GM12875 (cell line): ENCODE measurements around the gene NFAT5.
"Not testable (repeated sequence)": the region's sequence is repeated elsewhere in the genome, so short reads cannot be mapped to it uniquely, and the experiment has no call there.

Source experiments
- H3K4me3 ChIP-seq: one replicate; pipeline ENCODE4 v1.5.1; 2011; ENCODE audit warnings: low read depth, low read length, control low read depth
- TF ChIP-seq, protein P1 (sequence below): IDR thresholded peaks from 2 replicates; pipeline ENCODE4 v1.5.1; 2011; ENCODE audit warnings: low read depth, mild to moderate bottlenecking, control low read depth, inconsistent platforms, low read length, moderate library complexity, borderline replicate concordance; ENCODE audit not compliant: insufficient read depth

Gene NFAT5

DNA sequence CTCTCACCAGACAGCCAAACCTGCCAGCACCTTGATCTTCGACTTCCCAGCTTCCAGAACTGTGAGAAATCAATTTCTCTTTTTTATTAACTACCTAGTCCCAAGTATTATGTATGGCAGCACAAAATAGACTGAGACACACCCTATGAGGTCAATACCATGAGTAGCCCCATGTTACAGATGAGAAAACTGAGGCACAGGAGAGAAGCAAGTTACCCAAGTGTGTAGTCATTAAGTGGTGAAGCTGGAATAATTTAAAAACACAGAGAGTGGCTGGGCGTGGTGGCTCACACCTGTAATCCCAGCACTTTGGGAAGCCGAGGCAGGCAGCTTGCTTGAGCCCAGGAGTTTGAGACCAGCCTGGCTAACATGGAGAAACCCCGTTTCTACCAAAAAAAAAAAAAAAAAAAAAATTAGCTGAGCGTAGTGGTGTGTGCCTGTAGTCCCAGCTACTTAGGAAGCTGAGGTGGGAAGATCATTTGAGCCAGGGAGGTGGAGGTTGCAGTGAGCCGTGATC is 155.7 kb downstream of the NFAT5 start:
- no peak overlapping the region for H3K4me3 ChIP-seq
- TF ChIP-seq, protein P1, sequence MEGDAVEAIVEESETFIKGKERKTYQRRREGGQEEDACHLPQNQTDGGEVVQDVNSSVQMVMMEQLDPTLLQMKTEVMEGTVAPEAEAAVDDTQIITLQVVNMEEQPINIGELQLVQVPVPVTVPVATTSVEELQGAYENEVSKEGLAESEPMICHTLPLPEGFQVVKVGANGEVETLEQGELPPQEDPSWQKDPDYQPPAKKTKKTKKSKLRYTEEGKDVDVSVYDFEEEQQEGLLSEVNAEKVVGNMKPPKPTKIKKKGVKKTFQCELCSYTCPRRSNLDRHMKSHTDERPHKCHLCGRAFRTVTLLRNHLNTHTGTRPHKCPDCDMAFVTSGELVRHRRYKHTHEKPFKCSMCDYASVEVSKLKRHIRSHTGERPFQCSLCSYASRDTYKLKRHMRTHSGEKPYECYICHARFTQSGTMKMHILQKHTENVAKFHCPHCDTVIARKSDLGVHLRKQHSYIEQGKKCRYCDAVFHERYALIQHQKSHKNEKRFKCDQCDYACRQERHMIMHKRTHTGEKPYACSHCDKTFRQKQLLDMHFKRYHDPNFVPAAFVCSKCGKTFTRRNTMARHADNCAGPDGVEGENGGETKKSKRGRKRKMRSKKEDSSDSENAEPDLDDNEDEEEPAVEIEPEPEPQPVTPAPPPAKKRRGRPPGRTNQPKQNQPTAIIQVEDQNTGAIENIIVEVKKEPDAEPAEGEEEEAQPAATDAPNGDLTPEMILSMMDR: no peak

GRCh38 chr16:69724414-69724873 is 158.7 kb downstream of the NFAT5 start:
- TF ChIP-seq, protein P1: no peak
- no peak overlapping the region for H3K4me3 ChIP-seq

DNA sequence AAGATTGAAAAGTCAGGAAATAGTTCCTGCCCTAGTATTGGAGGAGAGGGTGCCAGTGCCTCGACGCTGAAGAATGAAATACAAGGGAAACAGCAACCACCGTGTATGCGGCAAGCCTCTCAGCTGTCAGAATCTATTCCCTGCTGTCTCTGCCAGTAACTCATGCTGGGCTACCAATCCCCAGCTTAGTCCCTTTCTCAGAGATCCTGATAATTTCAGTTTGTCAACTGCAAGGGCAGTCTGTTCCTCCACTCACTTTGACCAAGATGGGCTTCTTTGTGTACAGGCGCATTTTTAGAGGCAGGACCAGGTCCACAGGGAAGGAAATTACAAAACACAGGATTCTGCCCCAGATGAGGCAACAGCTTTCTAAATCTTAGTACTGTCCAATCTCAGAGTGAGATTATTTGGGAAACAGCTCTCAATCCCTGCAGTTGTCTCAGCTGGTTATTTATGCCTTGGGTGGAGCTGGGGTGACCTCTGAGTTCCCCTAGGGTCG is 159.3 kb downstream of the NFAT5 start:
- TF ChIP-seq, protein P1: no peak
- H3K4me3 ChIP-seq: no peak overlapping the region

GRCh38 chr16:69725480-69726312 is 159.9 kb downstream of the NFAT5 start:
- H3K4me3 ChIP-seq: peak overlapping the region; percentile 38
- TF ChIP-seq, protein P1: no peak

DNA sequence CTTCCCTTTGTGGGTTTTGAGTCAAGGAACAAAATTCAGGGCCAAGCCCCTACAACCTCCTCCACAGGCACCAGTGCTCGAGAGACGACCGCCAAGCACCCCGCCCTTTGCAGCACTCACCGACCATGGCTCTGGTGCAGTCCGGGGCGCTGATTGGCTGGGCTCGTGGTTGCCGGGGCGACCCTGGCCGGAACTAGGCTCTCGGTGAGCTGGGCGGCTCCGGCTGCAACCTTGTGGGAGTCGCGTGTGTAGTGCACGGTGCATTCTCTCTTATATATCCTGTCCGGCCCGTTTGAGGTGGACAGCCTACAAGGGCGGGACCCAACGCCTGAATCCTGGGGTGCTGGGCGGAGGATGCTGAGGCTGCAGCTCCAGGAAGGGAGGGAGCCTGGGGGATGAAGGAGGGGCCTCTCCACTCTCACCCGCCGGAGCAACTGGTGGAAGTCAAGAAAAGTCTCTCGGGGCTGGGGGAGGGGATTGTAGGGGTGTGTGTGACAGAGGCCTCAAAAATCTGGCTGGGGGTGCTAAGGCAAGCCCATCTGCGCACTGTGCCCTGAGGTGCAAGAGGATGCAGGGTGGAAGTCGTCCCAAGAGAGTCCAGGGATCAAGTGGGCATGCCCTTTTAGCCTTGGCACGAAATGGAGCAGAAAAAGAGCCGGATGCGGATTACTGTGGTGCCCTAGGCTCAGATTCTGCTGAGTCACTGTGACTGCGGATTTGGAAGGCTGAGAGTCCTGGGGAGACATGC is 160.7 kb downstream of the NFAT5 start, which contains the start of gene NQO1:
Gene NQO1 (minus strand): TSS at position 248 of the 748 bp plus-strand sequence. CDS start 121 bp downstream, at position 127.
- TF ChIP-seq, protein P1: no peak
- H3K4me3 ChIP-seq: peak within 1 kb of the TSS; percentile 38

GRCh38 chr16:69727916-69728270 is 162.1 kb downstream of the NFAT5 start:
- no peak overlapping the region for H3K4me3 ChIP-seq
- TF ChIP-seq, protein P1: no peak

GRCh38 chr16:69729030-69729429 is 163.3 kb downstream of the NFAT5 start:
- H3K4me3 ChIP-seq: not testable (repeated sequence)

DNA sequence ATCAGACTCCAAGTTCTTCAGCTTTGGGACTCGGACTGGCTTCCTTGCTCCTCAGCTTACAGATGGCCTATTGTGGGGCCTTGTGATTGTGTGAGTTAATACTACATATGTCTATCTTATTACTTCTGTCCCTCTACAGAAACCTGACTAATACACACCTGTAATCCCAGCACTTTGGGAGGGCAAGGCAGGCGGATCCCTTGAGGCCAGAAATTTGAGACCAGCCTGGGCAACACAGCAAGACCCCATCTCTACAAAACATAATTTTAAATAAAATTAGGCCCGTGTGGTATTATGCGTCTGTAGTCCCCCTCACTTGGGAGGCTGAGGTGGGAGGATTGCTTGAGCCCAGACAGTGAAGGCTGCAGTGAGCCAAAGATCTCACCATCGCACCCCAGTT is 165.5 kb downstream of the NFAT5 start:
- not testable (repeated sequence) for H3K4me3 ChIP-seq
